Measurements from ENCODE around the gene NASP.

NASP gene

GRCh38 chr1:45569962-45570581 lies 13.8 kb upstream of the NASP start:
- no peak overlapping the region for H3K14ac ChIP-seq (ENCODE audit: low read length in 2 of 2)
- H2BK15ac ChIP-seq (ENCODE audit: low read depth, poor library complexity, severe bottlenecking): no peak overlapping the region
- H3K4me3 ChIP-seq (ENCODE audit: insufficient read depth in 1 of 2, low read depth in 1 of 2, low read length in 2 of 2): no peak overlapping the region
- no peak overlapping the region for H3K18ac ChIP-seq (ENCODE audit: low read depth in 1 of 2, low read length in 2 of 2)
- H3K4ac ChIP-seq (ENCODE audit: low read depth in 1 of 2, low read length in 2 of 2): no peak overlapping the region
- H3K79me1 ChIP-seq (replicated peaks; ENCODE audit: low read length, poor library complexity, severe bottlenecking): peaks cover 19% of the 10 kb centered on the region
- no peak overlapping the region for H2BK12ac ChIP-seq (ENCODE audit: low read length in 2 of 2)
- H2AFZ ChIP-seq (ENCODE audit: low read depth, low read length): no peak overlapping the region
- no peak overlapping the region for H3K27ac ChIP-seq (ENCODE audit: low read length, poor library complexity, severe bottlenecking)
- H2BK120ac ChIP-seq (ENCODE audit: low read depth, low read length): no peak overlapping the region
- H3K4me2 ChIP-seq (ENCODE audit: low read length, poor library complexity, severe bottlenecking): no peak overlapping the region
- no peak overlapping the region for H2BK5ac ChIP-seq (ENCODE audit: low read depth, low read length, poor library complexity, severe bottlenecking)
- no peak overlapping the region for H3K23ac ChIP-seq (ENCODE audit: low read length in 2 of 2)
- H3K9me3 ChIP-seq (ENCODE audit: control insufficient read depth, low read length): no peaks in the 10 kb centered on the region
- DNase-seq: peak; percentile 74
- H4K8ac ChIP-seq (ENCODE audit: low read length): no peak overlapping the region
- H3K9ac ChIP-seq (ENCODE audit: low read length): no peak overlapping the region
- peaks cover 48 to 50% of the 10 kb centered on the region in 2 experiments for H3K36me3 ChIP-seq (ENCODE audit: control insufficient read depth in 1 of 2, insufficient read depth in 2 of 2, low read depth in 1 of 2, low read length in 2 of 2)
- H4K91ac ChIP-seq (ENCODE audit: low read length): no peak overlapping the region
- no peaks in the 10 kb centered on the region for H3K27me3 ChIP-seq (ENCODE audit: control insufficient read depth in 1 of 2, insufficient read depth in 1 of 2, low read length in 2 of 2)
- 30% methylated on average over 7 of the region's 8 CpGs for WGBS
- H2AK5ac ChIP-seq (ENCODE audit: low read length, severe bottlenecking): no peak overlapping the region
- H3K4me1 ChIP-seq (ENCODE audit: control insufficient read depth, insufficient read depth, low read depth, low read length): no peaks in the 10 kb centered on the region

GRCh38 chr1:45570631-45571030 lies 13.2 kb upstream of the NASP start:
- Histone ChIP-seq H3K27me3 (ENCODE audit: control insufficient read depth in 1 of 2, insufficient read depth in 1 of 2, low read length in 2 of 2) (no peaks in the 10 kb centered on the region), H3K27ac (ENCODE audit: low read length, poor library complexity, severe bottlenecking) (no peak overlapping the region), H3K4ac (ENCODE audit: low read depth in 1 of 2, low read length in 2 of 2) (no peak overlapping the region), H3K4me1 (ENCODE audit: control insufficient read depth, insufficient read depth, low read depth, low read length) (no peaks in the 10 kb centered on the region), H3K9ac (ENCODE audit: low read length) (no peak overlapping the region), H2BK15ac (ENCODE audit: low read depth, poor library complexity, severe bottlenecking) (no peak overlapping the region), H4K8ac (ENCODE audit: low read length) (no peak overlapping the region), H3K18ac (ENCODE audit: low read depth in 1 of 2, low read length in 2 of 2) (no peak overlapping the region), H4K91ac (ENCODE audit: low read length) (no peak overlapping the region), H3K4me3 (ENCODE audit: insufficient read depth in 1 of 2, low read depth in 1 of 2, low read length in 2 of 2) (no peak overlapping the region), H2BK12ac (ENCODE audit: low read length in 2 of 2) (no peak overlapping the region), H3K14ac (ENCODE audit: low read length in 2 of 2) (no peak overlapping the region), H3K36me3 (ENCODE audit: control insufficient read depth in 1 of 2, insufficient read depth in 2 of 2, low read depth in 1 of 2, low read length in 2 of 2) (peaks cover 48 to 50% of the 10 kb centered on the region in 2 experiments), H3K23ac (ENCODE audit: low read length in 2 of 2) (no peak overlapping the region), H3K79me1 (replicated peaks; ENCODE audit: low read length, poor library complexity, severe bottlenecking) (peaks cover 19% of the 10 kb centered on the region), H2AK5ac (ENCODE audit: low read length, severe bottlenecking) (no peak overlapping the region), H2AFZ (ENCODE audit: low read depth, low read length) (no peak overlapping the region), H2BK5ac (ENCODE audit: low read depth, low read length, poor library complexity, severe bottlenecking) (no peak overlapping the region), H3K9me3 (ENCODE audit: control insufficient read depth, low read length) (no peaks in the 10 kb centered on the region), H3K4me2 (ENCODE audit: low read length, poor library complexity, severe bottlenecking) (no peak overlapping the region), H2BK120ac (ENCODE audit: low read depth, low read length) (no peak overlapping the region)
- 89% methylated on average over 3 of the region's 4 CpGs for WGBS
- no peak for DNase-seq

GRCh38 chr1:45573231-45573804 lies 10.5 kb upstream of the NASP start:
- H3K36me3 ChIP-seq (ENCODE audit: control insufficient read depth in 1 of 2, insufficient read depth in 2 of 2, low read depth in 1 of 2, low read length in 2 of 2): peaks cover 26% of the 10 kb centered on the region in 2 experiments
- no peak overlapping the region for H3K23ac ChIP-seq (ENCODE audit: low read length in 2 of 2)
- H2BK5ac ChIP-seq (ENCODE audit: low read depth, low read length, poor library complexity, severe bottlenecking): no peak overlapping the region
- H3K27ac ChIP-seq (ENCODE audit: low read length, poor library complexity, severe bottlenecking): no peak overlapping the region
- H3K79me1 ChIP-seq (replicated peaks; ENCODE audit: low read length, poor library complexity, severe bottlenecking): peaks cover 3% of the 10 kb centered on the region
- H3K27me3 ChIP-seq (ENCODE audit: control insufficient read depth in 1 of 2, insufficient read depth in 1 of 2, low read length in 2 of 2): no peaks in the 10 kb centered on the region
- H4K8ac ChIP-seq (ENCODE audit: low read length): no peak overlapping the region
- no peaks in the 10 kb centered on the region for H3K4me1 ChIP-seq (ENCODE audit: control insufficient read depth, insufficient read depth, low read depth, low read length)
- H3K4ac ChIP-seq (ENCODE audit: low read depth in 1 of 2, low read length in 2 of 2): no peak overlapping the region
- DNase-seq: no peak
- no peak overlapping the region for H2BK12ac ChIP-seq (ENCODE audit: low read length in 2 of 2)
- H3K18ac ChIP-seq (ENCODE audit: low read depth in 1 of 2, low read length in 2 of 2): no peak overlapping the region
- WGBS: 71% methylated on average over 2 of the region's 3 CpGs
- H3K4me3 ChIP-seq (ENCODE audit: insufficient read depth in 1 of 2, low read depth in 1 of 2, low read length in 2 of 2): no peak overlapping the region
- no peaks in the 10 kb centered on the region for H3K9me3 ChIP-seq (ENCODE audit: control insufficient read depth, low read length)
- H2AFZ ChIP-seq (ENCODE audit: low read depth, low read length): no peak overlapping the region
- no peak overlapping the region for H3K14ac ChIP-seq (ENCODE audit: low read length in 2 of 2)
- H2AK5ac ChIP-seq (ENCODE audit: low read length, severe bottlenecking): no peak overlapping the region
- no peak overlapping the region for H4K91ac ChIP-seq (ENCODE audit: low read length)
- H2BK120ac ChIP-seq (ENCODE audit: low read depth, low read length): no peak overlapping the region
- no peak overlapping the region for H3K4me2 ChIP-seq (ENCODE audit: low read length, poor library complexity, severe bottlenecking)
- H2BK15ac ChIP-seq (ENCODE audit: low read depth, poor library complexity, severe bottlenecking): no peak overlapping the region
- no peak overlapping the region for H3K9ac ChIP-seq (ENCODE audit: low read length)

GRCh38 chr1:45574105-45574626 lies 9.7 kb upstream of the NASP start:
- Histone ChIP-seq H4K8ac (ENCODE audit: low read length) (no peak overlapping the region), H3K4me3 (ENCODE audit: insufficient read depth in 1 of 2, low read depth in 1 of 2, low read length in 2 of 2) (no peak overlapping the region), H3K27me3 (ENCODE audit: control insufficient read depth in 1 of 2, insufficient read depth in 1 of 2, low read length in 2 of 2) (no peaks in the 10 kb centered on the region), H3K79me1 (replicated peaks; ENCODE audit: low read length, poor library complexity, severe bottlenecking) (peaks cover 3% of the 10 kb centered on the region), H3K27ac (ENCODE audit: low read length, poor library complexity, severe bottlenecking) (no peak overlapping the region), H2BK12ac (ENCODE audit: low read length in 2 of 2) (no peak overlapping the region), H3K4me2 (ENCODE audit: low read length, poor library complexity, severe bottlenecking) (no peak overlapping the region), H2BK5ac (ENCODE audit: low read depth, low read length, poor library complexity, severe bottlenecking) (no peak overlapping the region), H2BK15ac (ENCODE audit: low read depth, poor library complexity, severe bottlenecking) (no peak overlapping the region), H3K36me3 (ENCODE audit: control insufficient read depth in 1 of 2, insufficient read depth in 2 of 2, low read depth in 1 of 2, low read length in 2 of 2) (peaks cover 17 to 18% of the 10 kb centered on the region in 2 experiments), H2AFZ (ENCODE audit: low read depth, low read length) (no peak overlapping the region), H2BK120ac (ENCODE audit: low read depth, low read length) (no peak overlapping the region), H3K14ac (ENCODE audit: low read length in 2 of 2) (no peak overlapping the region), H2AK5ac (ENCODE audit: low read length, severe bottlenecking) (no peak overlapping the region), H3K4me1 (ENCODE audit: control insufficient read depth, insufficient read depth, low read depth, low read length) (no peaks in the 10 kb centered on the region), H3K9me3 (ENCODE audit: control insufficient read depth, low read length) (no peaks in the 10 kb centered on the region), H3K9ac (ENCODE audit: low read length) (no peak overlapping the region), H4K91ac (ENCODE audit: low read length) (no peak overlapping the region), H3K4ac (ENCODE audit: low read depth in 1 of 2, low read length in 2 of 2) (no peak overlapping the region), H3K23ac (ENCODE audit: low read length in 2 of 2) (no peak overlapping the region), H3K18ac (ENCODE audit: low read depth in 1 of 2, low read length in 2 of 2) (no peak overlapping the region)
- 97% methylated on average over 6 of the region's 7 CpGs for WGBS
- no peak for DNase-seq
